GM23338 (cell line): ENCODE measurements around the gene FAM168A. TPM values are rescaled to one million over a fixed set of nuclear protein-coding genes. Genes with fewer than 3 reads are reported as not detected.

Experiments
- ATAC-seq: fragments of 200-7000 bp; cut with Tn5 transposase; 3 replicates; pipeline ENCODE4 v1.9.1; 2020
- DNase-seq: peaks from one replicate; pipeline ENCODE4 v3.0.0-alpha.2; 2015; ENCODE audit warnings: low spot score
- H2AFZ ChIP-seq: fragments of 200-600 bp; sonication (generic); 2 replicates; pipeline ENCODE4 v1.8.0; 2016; ENCODE audit warnings: antibody characterized with exemption, mild to moderate bottlenecking, moderate library complexity
- H3F3A ChIP-seq: fragments of 200-600 bp; sonication (generic); replicated peaks from 2 replicates; pipeline ENCODE4 v1.8.0; 2017; ENCODE audit warnings: antibody characterized with exemption, mixed run types, low read depth
- H3K27ac ChIP-seq: fragments of 200-600 bp; sonication (generic); 2 replicates; pipeline ENCODE4 v1.6.1; 2016; ENCODE audit warnings: low read depth
- H3K27me3 ChIP-seq: fragments of 200-600 bp; sonication (generic); 2 replicates; pipeline ENCODE4 v1.8.0; 2016; ENCODE audit warnings: mild to moderate bottlenecking, mixed run types, moderate library complexity; ENCODE audit not compliant: insufficient read depth
- H3K36me3 ChIP-seq: fragments of 200-600 bp; sonication (generic); 2 replicates; pipeline ENCODE4 v1.8.0; 2016; ENCODE audit warnings: mild to moderate bottlenecking; ENCODE audit not compliant: insufficient read depth
- H3K4me1 ChIP-seq: fragments of 200-600 bp; sonication (generic); 2 replicates; pipeline ENCODE4 v1.8.0; 2016; ENCODE audit warnings: mild to moderate bottlenecking, moderate library complexity; ENCODE audit not compliant: insufficient read depth
- H3K4me2 ChIP-seq: fragments of 200-600 bp; sonication (generic); 2 replicates; pipeline ENCODE4 v1.7.1; 2017; ENCODE audit warnings: mixed run types
- H3K4me3 ChIP-seq: fragments of 200-600 bp; sonication (generic); 2 replicates; pipeline ENCODE4 v1.6.1; 2016; ENCODE audit warnings: mixed run types
- H3K79me2 ChIP-seq: fragments of 200-600 bp; sonication (generic); replicated peaks from 2 replicates; pipeline ENCODE4 v1.8.0; 2017; ENCODE audit warnings: mild to moderate bottlenecking; ENCODE audit not compliant: insufficient read depth
- H3K9me2 ChIP-seq: fragments of 200-600 bp; sonication (generic); 2 replicates; pipeline ENCODE4 v1.8.0; 2017; ENCODE audit not compliant: insufficient read depth
- H4K20me1 ChIP-seq: fragments of 200-600 bp; sonication (generic); replicated peaks from 2 replicates; pipeline ENCODE4 v1.8.0; 2017; ENCODE audit warnings: mild to moderate bottlenecking; ENCODE audit not compliant: insufficient read depth
- H3K27ac Mint-ChIP-seq: 2 replicates; pipeline ENCODE4 v1.8.0; 2020; ENCODE audit warnings: inconsistent platforms, mild to moderate bottlenecking, moderate library complexity, mixed read lengths
- H3K27me3 Mint-ChIP-seq: 3 replicates; pipeline ENCODE4 v1.8.0; 2022; ENCODE audit warnings: low read depth, mild to moderate bottlenecking, moderate library complexity, mixed read lengths, inconsistent platforms; ENCODE audit not compliant: insufficient read depth, poor library complexity
- H3K36me3 Mint-ChIP-seq: 3 replicates; pipeline ENCODE4 v1.8.0; 2021; ENCODE audit warnings: low read depth, mild to moderate bottlenecking, inconsistent platforms, moderate library complexity, mixed read lengths
- H3K4me1 Mint-ChIP-seq: 3 replicates; pipeline ENCODE4 v1.8.0; 2020; ENCODE audit warnings: mild to moderate bottlenecking, inconsistent platforms, mixed read lengths
- H3K4me3 Mint-ChIP-seq: 3 replicates; pipeline ENCODE4 v1.8.0; 2021; ENCODE audit warnings: moderate library complexity, mild to moderate bottlenecking, inconsistent platforms, mixed read lengths
- H3K9me3 Mint-ChIP-seq: 3 replicates; pipeline ENCODE4 v1.8.0; 2020; ENCODE audit warnings: moderate library complexity, mild to moderate bottlenecking, inconsistent platforms, mixed read lengths
- CREB1 ChIP-seq: fragments of 250-450 bp; sonication (Bioruptor Pico); IDR thresholded peaks from 2 replicates; pipeline ENCODE4 v1.5.0; 2020; ENCODE audit warnings: low read depth, mild to moderate bottlenecking, moderate library complexity
- ETS1 ChIP-seq: IDR thresholded peaks from 2 replicates; pipeline ENCODE4 v1.6.1; 2016; ENCODE audit warnings: antibody characterized with exemption
- EZH2 ChIP-seq: fragments of 200-600 bp; sonication (generic); IDR thresholded peaks from one replicate; pipeline ENCODE4 v1.8.0; 2017; ENCODE audit warnings: antibody characterized with exemption, mild to moderate bottlenecking, low read depth; ENCODE audit not compliant: unreplicated experiment
- EZH2phosphoT487 ChIP-seq: fragments of 200-600 bp; sonication (generic); IDR thresholded peaks from one replicate; pipeline ENCODE4 v1.8.1; 2018; ENCODE audit warnings: antibody characterized with exemption; ENCODE audit not compliant: unreplicated experiment
- JUNB ChIP-seq: IDR thresholded peaks from one replicate; pipeline ENCODE4 v1.6.1; 2016; ENCODE audit warnings: antibody characterized with exemption; ENCODE audit not compliant: unreplicated experiment
- NANOG ChIP-seq: IDR thresholded peaks from 2 replicates; pipeline ENCODE4 v1.6.1; 2016; ENCODE audit warnings: antibody characterized with exemption, borderline replicate concordance
- POLR2AphosphoS5 ChIP-seq: IDR thresholded peaks from 2 replicates; pipeline ENCODE4 v1.6.1; 2016; ENCODE audit warnings: antibody characterized with exemption, low read depth
- REST ChIP-seq: IDR thresholded peaks from one replicate; pipeline ENCODE4 v1.6.1; 2018; ENCODE audit warnings: antibody characterized with exemption; ENCODE audit not compliant: unreplicated experiment
- STAT1 ChIP-seq: IDR thresholded peaks from one replicate; pipeline ENCODE4 v1.6.1; 2016; ENCODE audit warnings: antibody characterized with exemption; ENCODE audit not compliant: unreplicated experiment
- ZNF114 ChIP-seq: fragments of 250-450 bp; sonication (Bioruptor Pico); IDR thresholded peaks from 2 replicates; pipeline ENCODE4 v1.5.0; 2020; ENCODE audit warnings: mild to moderate bottlenecking, moderate library complexity
- ZNF331 ChIP-seq: fragments of 250-450 bp; sonication (Bioruptor Pico); IDR thresholded peaks from 2 replicates; pipeline ENCODE4 v1.5.0; 2020; ENCODE audit warnings: low read depth, mild to moderate bottlenecking, moderate library complexity
- ZNF462 ChIP-seq: fragments of 250-450 bp; sonication (Bioruptor Pico); IDR thresholded peaks from 2 replicates; pipeline ENCODE4 v1.5.0; 2020; ENCODE audit warnings: mild to moderate bottlenecking, moderate library complexity
- polyA plus RNA-seq: library from polyadenylated mRNA; unstranded; fragments of >200 nt; fragmentation: Nextera tagmentation; extraction: Ambion mirVana; gene quantifications from 2 replicates; pipeline ENCODE4 v1.2.1, GENCODE V29; 2016
- total RNA-seq: library from RNA; depleted of rRNA; stranded (reverse); fragments of >200 nt; shearing (Covaris generic); gene quantifications from 2 replicates; pipeline ENCODE4 v1.2.3, GENCODE V29; 2014
- TF ChIP-seq, protein P1 (sequence below), 2 experiments: fragments of 200-600 bp in 1 of 2; sonication (generic) in 1 of 2; conservative IDR thresholded peaks; 2 replicates each; pipeline versions ENCODE4 v1.5.1 to v1.6.1; 2016 to 2017; ENCODE audit warnings: antibody characterized with exemption in 2 of 2, low read depth in 2 of 2, mild to moderate bottlenecking in 2 of 2, moderate library complexity in 1 of 2

The FAM168A gene
- total and polyA plus RNA-seq, 2 experiments from 2014 or later, result 8.0 to 20.3 TPM

DNA sequence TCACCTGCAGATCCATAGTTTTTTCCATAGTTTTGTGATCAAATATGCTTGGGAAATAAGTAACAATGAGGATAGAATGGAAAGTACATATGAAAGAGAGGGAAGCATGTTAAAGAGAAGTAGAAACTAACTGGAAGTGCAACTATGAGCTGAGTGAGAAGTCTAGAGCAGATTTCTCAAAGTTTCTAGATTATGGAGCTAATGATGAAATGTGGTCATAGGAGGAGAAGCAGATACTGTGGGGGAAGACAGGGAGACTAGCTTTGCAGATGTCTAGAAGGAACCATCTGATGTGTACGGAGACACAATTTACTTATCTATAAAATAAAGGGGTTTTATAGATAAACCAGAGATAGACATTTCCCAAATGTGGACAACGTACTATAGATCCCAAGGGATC, 184.7 kb downstream of the FAM168A start:
- Histone ChIP-seq H3K79me2 (no peaks in the 10 kb centered on the region), H2AFZ (no peak overlapping the region), H3K4me3 (no peak overlapping the region), H3K9me2 (no peaks in the 10 kb centered on the region), H3K4me1 (no peaks in the 10 kb centered on the region), H3F3A (no peaks in the 10 kb centered on the region), H3K4me2 (no peak overlapping the region), H3K36me3 (no peaks in the 10 kb centered on the region), H4K20me1 (peaks cover 3% of the 10 kb centered on the region), H3K27ac (no peak overlapping the region), H3K27me3 (no peaks in the 10 kb centered on the region)
- Mint-ChIP-seq H3K4me1 (no peaks in the 10 kb centered on the region), H3K27me3 (peaks cover 3% of the 10 kb centered on the region), H3K36me3 (peaks cover 14% of the 10 kb centered on the region), H3K4me3 (no peak overlapping the region), H3K27ac (no peak overlapping the region), H3K9me3 (no peaks in the 10 kb centered on the region)
- DNase-seq (no peak), ATAC-seq (no peak)
- no peak for TF ChIP-seq NANOG
- no peak for TF ChIP-seq ZNF331
- TF ChIP-seq EZH2phosphoT487, result no peak
- no peak for TF ChIP-seq JUNB
- TF ChIP-seq REST, result no peak
- TF ChIP-seq CREB1 (CRISPR knock-in tag), result no peak
- no peak for TF ChIP-seq ETS1
- no peak for TF ChIP-seq ZNF114
- TF ChIP-seq, protein P1, sequence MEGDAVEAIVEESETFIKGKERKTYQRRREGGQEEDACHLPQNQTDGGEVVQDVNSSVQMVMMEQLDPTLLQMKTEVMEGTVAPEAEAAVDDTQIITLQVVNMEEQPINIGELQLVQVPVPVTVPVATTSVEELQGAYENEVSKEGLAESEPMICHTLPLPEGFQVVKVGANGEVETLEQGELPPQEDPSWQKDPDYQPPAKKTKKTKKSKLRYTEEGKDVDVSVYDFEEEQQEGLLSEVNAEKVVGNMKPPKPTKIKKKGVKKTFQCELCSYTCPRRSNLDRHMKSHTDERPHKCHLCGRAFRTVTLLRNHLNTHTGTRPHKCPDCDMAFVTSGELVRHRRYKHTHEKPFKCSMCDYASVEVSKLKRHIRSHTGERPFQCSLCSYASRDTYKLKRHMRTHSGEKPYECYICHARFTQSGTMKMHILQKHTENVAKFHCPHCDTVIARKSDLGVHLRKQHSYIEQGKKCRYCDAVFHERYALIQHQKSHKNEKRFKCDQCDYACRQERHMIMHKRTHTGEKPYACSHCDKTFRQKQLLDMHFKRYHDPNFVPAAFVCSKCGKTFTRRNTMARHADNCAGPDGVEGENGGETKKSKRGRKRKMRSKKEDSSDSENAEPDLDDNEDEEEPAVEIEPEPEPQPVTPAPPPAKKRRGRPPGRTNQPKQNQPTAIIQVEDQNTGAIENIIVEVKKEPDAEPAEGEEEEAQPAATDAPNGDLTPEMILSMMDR (conservative IDR thresholded peaks at IDR 0.05; ENCODE audit: low read depth in 2 of 2), result no peak
- TF ChIP-seq POLR2AphosphoS5, result no peak
- no peak for TF ChIP-seq STAT1
- TF ChIP-seq EZH2, result no peak
- TF ChIP-seq ZNF462 (CRISPR knock-in tag), result no peak
